Ishikawa (cell line): ENCODE results near the gene ENC1.

ENCODE experiments used
- CREB1 ChIP-seq: IDR thresholded peaks from 2 replicates; pipeline ENCODE4 v1.6.1; 2012; ENCODE audit warnings: low read depth
- EGR1 ChIP-seq: IDR thresholded peaks from 2 replicates; pipeline ENCODE4 v1.6.1; 2012
- EP300 ChIP-seq: IDR thresholded peaks from 2 replicates; pipeline ENCODE4 v1.6.1; 2012; ENCODE audit warnings: borderline replicate concordance
- FOXM1 ChIP-seq: IDR thresholded peaks from 2 replicates; pipeline ENCODE4 v1.6.1; 2012; ENCODE audit warnings: low read depth, borderline replicate concordance
- NFIC ChIP-seq: IDR thresholded peaks from 2 replicates; pipeline ENCODE4 v1.6.1; 2012
- RAD21 ChIP-seq: IDR thresholded peaks from 2 replicates; pipeline ENCODE4 v1.6.1; 2012; ENCODE audit warnings: low read depth
- REST ChIP-seq: IDR thresholded peaks from 2 replicates; pipeline ENCODE4 v1.6.1; 2012; ENCODE audit warnings: low read depth, mild to moderate bottlenecking
- TAF1 ChIP-seq: IDR thresholded peaks from 2 replicates; pipeline ENCODE4 v1.6.1; 2012; ENCODE audit warnings: low read depth, mild to moderate bottlenecking
- TCF12 ChIP-seq: IDR thresholded peaks from 2 replicates; pipeline ENCODE4 v1.6.1; 2012; ENCODE audit warnings: low read depth
- TEAD4 ChIP-seq: IDR thresholded peaks from 2 replicates; pipeline ENCODE4 v1.6.1; 2012
- USF1 ChIP-seq: IDR thresholded peaks from 2 replicates; pipeline ENCODE4 v1.6.1; 2012
- YY1 ChIP-seq: IDR thresholded peaks from 2 replicates; pipeline ENCODE4 v1.6.1; 2012; ENCODE audit warnings: low read depth
- TF ChIP-seq, protein P1 (sequence below): IDR thresholded peaks from 2 replicates; pipeline ENCODE4 v1.6.1; 2012

- TF ChIP-seq FOXM1 (no peak), TAF1 (no peak), CREB1 (no peak), EP300 (no peak), NFIC (no peak), RAD21 (no peak), USF1 (no peak), EGR1 (no peak), TEAD4 (no peak), REST (no peak), YY1 (no peak), TCF12 (no peak)
- TF ChIP-seq, protein P1, sequence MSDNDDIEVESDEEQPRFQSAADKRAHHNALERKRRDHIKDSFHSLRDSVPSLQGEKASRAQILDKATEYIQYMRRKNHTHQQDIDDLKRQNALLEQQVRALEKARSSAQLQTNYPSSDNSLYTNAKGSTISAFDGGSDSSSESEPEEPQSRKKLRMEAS = no peak
These were observed 16.6 kb downstream of the ENC1 start for GRCh38 chr5:74623748-74624408.
